NB4 (cell line): ENCODE results near the gene DHX30.

Experiments
- MYC ChIP-seq: IDR thresholded peaks from 2 replicates; pipeline ENCODE4 v1.6.1; 2011; ENCODE audit warnings: low read depth, low read length
- POLR2A ChIP-seq: IDR thresholded peaks from 2 replicates; pipeline ENCODE4 v1.6.1; 2011; ENCODE audit warnings: mild to moderate bottlenecking; ENCODE audit not compliant: insufficient read length; ENCODE audit errors: extremely low read depth
- TF ChIP-seq, protein P1 (sequence below): IDR thresholded peaks from one replicate; pipeline ENCODE4 v1.5.1; 2012; ENCODE audit warnings: low read depth, low read length
- TF ChIP-seq, protein P2 (sequence below): IDR thresholded peaks from 2 replicates; pipeline ENCODE4 v1.6.1; 2011; ENCODE audit warnings: low read depth, low read length

DNA sequence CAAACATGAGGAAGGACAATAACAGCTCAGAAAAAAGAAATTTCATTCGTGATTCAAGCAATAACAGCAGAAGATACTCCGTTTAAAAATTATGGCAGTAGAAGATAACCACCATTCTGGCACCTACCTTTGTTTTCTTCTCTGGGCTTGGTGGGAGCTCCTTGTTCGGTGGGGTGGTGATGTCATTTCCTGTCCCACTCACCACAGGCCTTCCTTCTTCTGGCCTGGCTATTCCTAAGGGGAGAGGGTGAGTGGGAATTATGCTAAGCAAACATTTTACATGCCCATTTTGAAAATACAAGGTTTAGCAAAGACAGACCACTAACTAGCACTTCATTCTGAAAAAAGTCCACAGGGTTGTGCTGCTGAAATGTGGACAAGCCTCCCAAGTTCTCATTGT, 74.4 kb downstream of the DHX30 start:
- TF ChIP-seq, protein P1, sequence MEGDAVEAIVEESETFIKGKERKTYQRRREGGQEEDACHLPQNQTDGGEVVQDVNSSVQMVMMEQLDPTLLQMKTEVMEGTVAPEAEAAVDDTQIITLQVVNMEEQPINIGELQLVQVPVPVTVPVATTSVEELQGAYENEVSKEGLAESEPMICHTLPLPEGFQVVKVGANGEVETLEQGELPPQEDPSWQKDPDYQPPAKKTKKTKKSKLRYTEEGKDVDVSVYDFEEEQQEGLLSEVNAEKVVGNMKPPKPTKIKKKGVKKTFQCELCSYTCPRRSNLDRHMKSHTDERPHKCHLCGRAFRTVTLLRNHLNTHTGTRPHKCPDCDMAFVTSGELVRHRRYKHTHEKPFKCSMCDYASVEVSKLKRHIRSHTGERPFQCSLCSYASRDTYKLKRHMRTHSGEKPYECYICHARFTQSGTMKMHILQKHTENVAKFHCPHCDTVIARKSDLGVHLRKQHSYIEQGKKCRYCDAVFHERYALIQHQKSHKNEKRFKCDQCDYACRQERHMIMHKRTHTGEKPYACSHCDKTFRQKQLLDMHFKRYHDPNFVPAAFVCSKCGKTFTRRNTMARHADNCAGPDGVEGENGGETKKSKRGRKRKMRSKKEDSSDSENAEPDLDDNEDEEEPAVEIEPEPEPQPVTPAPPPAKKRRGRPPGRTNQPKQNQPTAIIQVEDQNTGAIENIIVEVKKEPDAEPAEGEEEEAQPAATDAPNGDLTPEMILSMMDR = no peak
- TF ChIP-seq MYC (no peak), POLR2A (no peak)
- TF ChIP-seq, protein P2, sequence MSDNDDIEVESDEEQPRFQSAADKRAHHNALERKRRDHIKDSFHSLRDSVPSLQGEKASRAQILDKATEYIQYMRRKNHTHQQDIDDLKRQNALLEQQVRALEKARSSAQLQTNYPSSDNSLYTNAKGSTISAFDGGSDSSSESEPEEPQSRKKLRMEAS = no peak
